Measurements from ENCODE around the gene DUOXA2.

- TF ChIP-seq ARNT (IDR thresholded peaks at IDR 0.05) (no peak), FOXK2 (IDR thresholded peaks at IDR 0.05) (no peak), ZNF384 (IDR thresholded peaks at IDR 0.05) (no peak), BHLHE40 (IDR thresholded peaks at IDR 0.05; ENCODE audit: borderline replicate concordance) (no peak), FOXA1 (IDR thresholded peaks at IDR 0.05) (no peak), SP1 (IDR thresholded peaks at IDR 0.05) (no peak), HDGF (IDR thresholded peaks at IDR 0.05; ENCODE audit: borderline replicate concordance) (no peak), TARDBP (IDR thresholded peaks at IDR 0.05) (no peak), FOXM1 (IDR thresholded peaks at IDR 0.05; ENCODE audit: borderline replicate concordance) (no peak), ELF4 (IDR thresholded peaks at IDR 0.05) (no peak), PKNOX1 (IDR thresholded peaks at IDR 0.05) (no peak)
Measured at GRCh38 chr15:45093013-45093412, 21.1 kb upstream of the DUOXA2 start.

Measured in HEK293T (cell line).